Panc1 (cell line): ENCODE data around the gene EZH2.

ENCODE experiments used
- CTCF ChIP-seq: fragments of 450-650 bp; IDR thresholded peaks from 2 replicates; pipeline ENCODE4 v1.5.1; 2017; ENCODE audit warnings: mild to moderate bottlenecking
- POLR2AphosphoS5 ChIP-seq: IDR thresholded peaks from 2 replicates; pipeline ENCODE4 v1.6.1; 2012; ENCODE audit warnings: mild to moderate bottlenecking, low read depth, low read length, moderate library complexity
- SIN3A ChIP-seq: IDR thresholded peaks from 2 replicates; pipeline ENCODE4 v1.6.1; 2012; ENCODE audit warnings: low read depth, mild to moderate bottlenecking, low read length, moderate library complexity, borderline replicate concordance; ENCODE audit not compliant: insufficient read depth
- TCF7L2 ChIP-seq: IDR thresholded peaks from 2 replicates; pipeline ENCODE4 v1.6.1; 2011; ENCODE audit warnings: mild to moderate bottlenecking, low read depth, low read length, inconsistent platforms

GRCh38 chr7:148916186-148916585 lies 32.1 kb upstream of the EZH2 start:
- TF ChIP-seq CTCF (no peak), POLR2AphosphoS5 (no peak), SIN3A (no peak), TCF7L2 (no peak)
